C4-2B (cell line): Measurements from ENCODE around the gene PTPRM.

Experiments
- CTCF ChIP-seq: fragments of 450-650 bp; conservative IDR thresholded peaks from 2 replicates; pipeline ENCODE4 v1.5.1; 2017; ENCODE audit warnings: mild to moderate bottlenecking
- ZFX ChIP-seq: fragments of 450-650 bp; IDR thresholded peaks from 2 replicates; pipeline ENCODE4 v1.6.1; 2017

GRCh38 chr18:8313043-8313442 is 745.9 kb downstream of the PTPRM start:
- no peak for TF ChIP-seq CTCF
- TF ChIP-seq ZFX = no peak
